Gastroesophageal sphincter (tissue), 4 donors: ENCODE results near the gene SLC2A13. TPM values are rescaled to one million over a fixed set of nuclear protein-coding genes. Genes with fewer than 3 reads are reported as not detected.
"Not testable (repeated sequence)": the region's sequence is repeated elsewhere in the genome, so short reads cannot be mapped to it uniquely, and the experiment has no call there.

Source experiments
- ATAC-seq: fragments of 150-250 bp; one replicate; pipeline ENCODE4 v1.9.1; 2016; ENCODE audit warnings: mild to moderate bottlenecking, moderate library complexity
- H3K27ac ChIP-seq, 4 donors: fragments of 200-600 bp; sonication (generic) in 3 of 4; 1 replicate in 3 of 4; 2 replicates in 1 of 4; pipeline ENCODE4 v1.5.1; 2016 to 2019
- H3K27me3 ChIP-seq: fragments of 200-600 bp; sonication (generic); one replicate; pipeline ENCODE4 v1.5.1; 2019
- H3K36me3 ChIP-seq, 2 donors: fragments of 200-600 bp; sonication (generic); one replicate each; pipeline ENCODE4 v1.5.1; 2019; ENCODE audit warnings: control low read depth in 1 of 2
- H3K4me1 ChIP-seq, 3 donors: fragments of 200-600 bp; sonication (generic); 1 replicate in 2 of 3; 2 replicates in 1 of 3; pipeline ENCODE4 v1.5.1; 2016 to 2019; ENCODE audit warnings: control low read depth in 2 of 3
- H3K4me3 ChIP-seq, 2 donors: fragments of 200-600 bp; sonication (generic); one replicate each; pipeline ENCODE4 v1.5.1; 2019; ENCODE audit warnings: mild to moderate bottlenecking in 1 of 2, moderate library complexity in 1 of 2
- H3K9me3 ChIP-seq, 3 donors: fragments of 200-600 bp; sonication (generic); one replicate each; pipeline ENCODE4 v1.5.1; 2017 to 2019; ENCODE audit warnings: control low read depth in 2 of 3
- CTCF ChIP-seq, 4 experiments: fragments of 200-600 bp in 2 of 4; fragments of 450-650 bp in 2 of 4; sonication (generic) in 1 of 4; IDR thresholded peaks; one replicate each; pipeline ENCODE4 v1.5.1; 2017 to 2019; ENCODE audit warnings: antibody characterized with exemption in 4 of 4, mild to moderate bottlenecking in 2 of 4, moderate library complexity in 2 of 4
- EP300 ChIP-seq: sonication (generic); formaldehyde crosslinking; IDR thresholded peaks from one replicate; pipeline ENCODE4 v1.6.1; 2017; ENCODE audit warnings: antibody characterized with exemption, mild to moderate bottlenecking
- POLR2A ChIP-seq, 2 donors: fragments of 450-650 bp; IDR thresholded peaks; one replicate each; pipeline ENCODE4 v1.6.1; 2017; ENCODE audit warnings: antibody characterized with exemption in 2 of 2, mild to moderate bottlenecking in 2 of 2, moderate library complexity in 1 of 2
- POLR2AphosphoS5 ChIP-seq: sonication (generic); formaldehyde crosslinking; IDR thresholded peaks from one replicate; pipeline ENCODE4 v1.6.1; 2017; ENCODE audit warnings: antibody characterized with exemption
- WGBS, 2 donors: methylation state at CpG; one replicate each; pipeline ENCODE4 v1.1.5; 2018; ENCODE audit warnings: low coverage in 1 of 2; 5-methylcytosine and 5-hydroxymethylcytosine counted together
- total RNA-seq, 4 donors: library from RNA; depleted of rRNA; stranded (reverse); fragments of >200 nt; gene quantifications; one replicate each; pipeline ENCODE4 v1.1.0, GENCODE V29; 2016

The SLC2A13 gene
- total RNA-seq, 4 donors from 2014 or later, result 20.4 to 38.3 (median 22.3) TPM

- WGBS, 2 donors, result 88 to 92% methylated on average over 5 to 6 of the region's 6 CpGs
- no peak for TF ChIP-seq POLR2AphosphoS5
- TF ChIP-seq CTCF (IDR thresholded peaks at IDR 0.05), result no peak
- TF ChIP-seq EP300, result no peak
- no peak for TF ChIP-seq POLR2A (IDR thresholded peaks at IDR 0.05)
- no peak for ATAC-seq
- Histone ChIP-seq H3K9me3 (peaks cover 0 to 6% (median 0%) of the 10 kb centered on the region in 3 donors), H3K27me3 (no peaks in the 10 kb centered on the region), H3K27ac (no peak overlapping the region), H3K4me1 (no peaks in the 10 kb centered on the region), H3K4me3 (no peak overlapping the region), H3K36me3 (peaks cover 0 to 46% of the 10 kb centered on the region in 2 donors)
Observed at GRCh38 chr12:39763071-39763889, 342.6 kb downstream of the SLC2A13 start.

GRCh38 chr12:39755478-39755877 is 350.4 kb downstream of the SLC2A13 start:
- H3K27me3 ChIP-seq, result no peaks in the 10 kb centered on the region
- H3K36me3 ChIP-seq, result peaks cover 0 to 22% of the 10 kb centered on the region in 2 donors
- ATAC-seq, result no peak
- H3K27ac ChIP-seq, result no peak overlapping the region
- TF ChIP-seq EP300, result no peak
- TF ChIP-seq POLR2A (IDR thresholded peaks at IDR 0.05), result no peak
- TF ChIP-seq CTCF (IDR thresholded peaks at IDR 0.05), result no peak
- no peak for TF ChIP-seq POLR2AphosphoS5
- whole genome bisulfite sequencing, 2 donors, result 79 to 81% methylated on average over 2 of the region's 2 CpGs
- H3K4me3 ChIP-seq, result no peak overlapping the region
- no peaks in the 10 kb centered on the region for H3K9me3 ChIP-seq
- no peaks in the 10 kb centered on the region for H3K4me1 ChIP-seq

GRCh38 chr12:39752482-39753137 is 353.3 kb downstream of the SLC2A13 start:
- ATAC-seq, result no peak
- peaks cover 0 to 7% of the 10 kb centered on the region in 2 donors for H3K36me3 ChIP-seq
- H3K9me3 ChIP-seq, result peaks cover 0 to 7% (median 0%) of the 10 kb centered on the region in 3 donors
- 73 to 76% methylated on average over 5 to 6 of the region's 6 CpGs for WGBS, 2 donors
- H3K27ac ChIP-seq, result no peak overlapping the region
- no peaks in the 10 kb centered on the region for H3K4me1 ChIP-seq
- H3K27me3 ChIP-seq, result no peaks in the 10 kb centered on the region
- no peak for TF ChIP-seq POLR2AphosphoS5
- no peak for TF ChIP-seq POLR2A (IDR thresholded peaks at IDR 0.05)
- no peak for TF ChIP-seq CTCF (IDR thresholded peaks at IDR 0.05)
- TF ChIP-seq EP300, result no peak
- no peak overlapping the region for H3K4me3 ChIP-seq

- H3K4me3 ChIP-seq, H3K4me1 ChIP-seq, H3K27me3 ChIP-seq, ATAC-seq, H3K9me3 ChIP-seq, H3K36me3 ChIP-seq, H3K27ac ChIP-seq: not testable (repeated sequence)
- WGBS, 2 donors, result 100% methylated on average over 1 of the region's 6 CpGs; no CpG with 5 or more reads in 1 of the 2 donors
Observed at GRCh38 chr12:39746151-39746550, 359.7 kb downstream of the SLC2A13 start.

GRCh38 chr12:39743655-39744054 is 362.2 kb downstream of the SLC2A13 start:
- Histone ChIP-seq H3K36me3 (peaks cover 0 to 4% of the 10 kb centered on the region in 2 donors), H3K4me3 (no peak overlapping the region), H3K27ac (no peak overlapping the region), H3K4me1 (no peaks in the 10 kb centered on the region), H3K27me3 (no peaks in the 10 kb centered on the region), H3K9me3 (peaks cover 0 to 7% (median 0%) of the 10 kb centered on the region in 3 donors)
- ATAC-seq, result no peak
- TF ChIP-seq EP300 (no peak), POLR2AphosphoS5 (no peak), CTCF (IDR thresholded peaks at IDR 0.05) (no peak), POLR2A (IDR thresholded peaks at IDR 0.05) (no peak)
- 100% methylated on average over 1 of the region's 1 CpG for WGBS, 2 donors
